ENCODE results near the gene RNF151.
"Not testable (repeated sequence)": the region's sequence is repeated elsewhere in the genome, so short reads cannot be mapped to it uniquely, and the experiment has no call there.

The RNF151 gene

DNA sequence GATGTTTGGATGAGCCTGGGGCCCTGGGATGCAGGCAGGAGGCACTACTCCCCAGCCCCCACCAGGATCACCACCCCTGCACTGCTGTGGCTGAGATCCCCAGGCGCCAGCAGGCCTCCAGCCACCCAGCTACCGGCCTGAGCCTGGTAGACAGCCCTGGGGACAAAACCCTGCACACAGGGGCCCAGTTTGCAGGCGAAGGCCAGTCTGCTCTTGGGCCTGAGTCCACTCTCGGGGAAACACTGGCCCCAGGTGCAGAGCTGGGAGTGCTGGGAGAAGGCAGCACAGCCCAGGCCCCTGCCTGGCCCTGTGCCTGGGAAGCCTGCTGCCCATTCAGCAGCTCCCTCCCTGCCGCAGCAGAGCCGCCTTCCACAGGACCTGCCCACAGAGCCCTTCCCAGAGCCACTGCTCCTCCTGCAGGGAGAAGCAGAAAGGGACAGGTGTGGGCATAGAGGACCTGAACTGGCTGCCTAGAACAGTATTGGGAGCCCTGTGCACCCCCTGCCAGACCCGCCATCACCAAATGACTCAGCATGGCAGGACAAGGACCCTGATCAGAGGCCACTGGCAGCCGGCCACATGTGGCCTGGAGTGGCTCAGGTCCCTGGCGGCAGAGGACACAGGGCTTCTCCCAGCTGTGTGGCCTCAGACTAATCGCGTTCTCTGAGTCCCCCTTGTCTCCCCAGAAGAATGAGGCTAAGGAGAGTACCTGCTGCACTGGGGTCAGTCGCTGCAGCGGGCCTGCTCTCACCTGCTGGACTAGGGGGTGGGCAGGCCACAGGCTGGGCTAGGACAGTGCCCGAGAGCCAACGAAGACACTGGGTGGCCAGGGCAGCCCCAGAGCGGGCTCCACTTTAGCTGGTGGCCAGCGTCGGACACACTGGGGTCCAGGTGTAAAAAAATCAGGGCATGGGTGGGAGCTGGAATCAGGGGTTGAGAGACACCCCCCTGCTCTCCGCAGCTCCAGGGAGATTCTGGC, 34.3 kb upstream of the RNF151 start:
- TF ChIP-seq, protein P1, sequence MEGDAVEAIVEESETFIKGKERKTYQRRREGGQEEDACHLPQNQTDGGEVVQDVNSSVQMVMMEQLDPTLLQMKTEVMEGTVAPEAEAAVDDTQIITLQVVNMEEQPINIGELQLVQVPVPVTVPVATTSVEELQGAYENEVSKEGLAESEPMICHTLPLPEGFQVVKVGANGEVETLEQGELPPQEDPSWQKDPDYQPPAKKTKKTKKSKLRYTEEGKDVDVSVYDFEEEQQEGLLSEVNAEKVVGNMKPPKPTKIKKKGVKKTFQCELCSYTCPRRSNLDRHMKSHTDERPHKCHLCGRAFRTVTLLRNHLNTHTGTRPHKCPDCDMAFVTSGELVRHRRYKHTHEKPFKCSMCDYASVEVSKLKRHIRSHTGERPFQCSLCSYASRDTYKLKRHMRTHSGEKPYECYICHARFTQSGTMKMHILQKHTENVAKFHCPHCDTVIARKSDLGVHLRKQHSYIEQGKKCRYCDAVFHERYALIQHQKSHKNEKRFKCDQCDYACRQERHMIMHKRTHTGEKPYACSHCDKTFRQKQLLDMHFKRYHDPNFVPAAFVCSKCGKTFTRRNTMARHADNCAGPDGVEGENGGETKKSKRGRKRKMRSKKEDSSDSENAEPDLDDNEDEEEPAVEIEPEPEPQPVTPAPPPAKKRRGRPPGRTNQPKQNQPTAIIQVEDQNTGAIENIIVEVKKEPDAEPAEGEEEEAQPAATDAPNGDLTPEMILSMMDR (IDR thresholded peaks at IDR 0.05; ENCODE audit: low read depth, low read length), result no peak

DNA sequence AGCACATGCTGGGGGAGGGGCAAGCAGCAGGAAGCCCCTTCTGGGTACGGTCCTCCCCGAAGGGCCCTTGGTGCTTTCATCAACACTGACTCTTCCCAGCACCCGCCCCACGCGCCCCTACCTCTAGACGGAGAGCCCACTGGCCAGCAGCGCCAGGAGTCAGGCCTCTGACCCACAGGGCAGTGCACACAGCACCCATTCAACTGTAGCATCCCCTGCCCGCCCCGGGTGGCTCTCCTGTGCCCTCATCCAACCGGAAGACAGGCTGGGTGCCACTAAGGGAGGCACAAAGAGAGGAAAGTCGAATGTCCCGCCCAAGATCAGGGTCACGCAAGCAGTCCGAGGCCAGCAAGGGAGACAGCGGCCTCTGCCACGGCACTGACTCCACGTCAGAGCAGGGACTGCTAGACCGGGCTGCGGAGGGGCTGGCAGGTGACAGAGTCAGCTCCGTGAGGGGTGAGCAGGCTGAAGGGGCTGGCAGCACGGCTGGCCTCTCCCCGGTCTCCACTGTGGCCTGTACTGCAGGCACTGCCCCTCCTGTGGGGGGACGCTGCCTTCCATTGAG, 33.5 kb upstream of the RNF151 start:
- TF ChIP-seq, protein P1 (IDR thresholded peaks at IDR 0.05; ENCODE audit: low read depth, low read length), result no peak
- H3K4me3 ChIP-seq (ENCODE audit: low read depth, low read length), result no peak overlapping the region

More for the DNA sequence above, 34.3 kb upstream of the RNF151 start:
- H3K4me3 ChIP-seq (ENCODE audit: low read depth, low read length), result no peak overlapping the region

DNA sequence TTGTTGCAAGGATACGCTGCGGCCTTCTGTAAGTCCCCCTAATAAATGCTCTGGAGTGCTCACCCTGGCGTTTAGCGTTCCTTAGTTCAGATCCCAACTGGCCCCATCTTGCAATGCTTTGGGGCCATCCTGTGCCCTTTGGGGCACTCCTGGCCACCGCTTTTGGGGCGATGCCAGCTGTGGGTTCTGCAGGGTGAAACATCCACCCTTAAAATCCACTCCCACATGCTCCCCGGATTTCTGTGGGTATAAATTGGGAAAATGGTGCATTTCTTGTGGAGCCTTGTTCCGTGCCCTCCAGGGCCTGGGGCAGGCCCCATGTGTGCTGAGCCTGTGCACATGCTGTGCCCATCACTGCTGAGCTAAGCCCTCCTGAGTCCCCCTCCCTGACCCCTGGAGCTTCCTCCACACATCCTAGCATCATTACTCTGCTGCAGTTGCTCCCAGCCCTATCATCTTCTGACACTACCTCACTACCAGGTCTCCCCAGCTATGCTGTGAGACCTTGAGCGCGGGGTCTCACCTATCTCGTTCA, 29.6 kb upstream of the RNF151 start:
- TF ChIP-seq, protein P1 (IDR thresholded peaks at IDR 0.05; ENCODE audit: low read depth, low read length), result no peak
- H3K4me3 ChIP-seq (ENCODE audit: low read depth, low read length), result no peak overlapping the region

DNA sequence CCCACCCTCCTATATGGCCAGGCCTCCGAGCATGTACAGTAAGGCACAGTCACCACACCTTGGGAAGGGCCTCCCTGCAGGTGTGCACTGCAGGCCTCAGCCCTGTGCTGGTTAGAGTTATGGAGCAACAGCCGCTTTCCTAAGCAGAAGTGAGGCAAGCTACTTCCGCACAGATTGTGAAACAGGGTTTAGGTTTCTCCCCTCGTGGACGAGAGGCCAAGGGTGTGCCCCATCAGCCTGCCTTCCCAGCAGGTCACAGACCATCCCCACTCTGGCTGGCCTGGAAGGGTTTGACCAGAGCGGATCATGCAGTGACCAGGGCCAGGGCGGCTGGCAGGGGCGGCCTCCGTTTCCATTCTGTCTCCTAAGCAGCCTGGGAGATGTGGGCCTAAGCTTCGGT, 28.3 kb upstream of the RNF151 start:
- H3K4me3 ChIP-seq (ENCODE audit: low read depth, low read length), result no peak overlapping the region
- TF ChIP-seq, protein P1 (IDR thresholded peaks at IDR 0.05; ENCODE audit: low read depth, low read length), result no peak

DNA sequence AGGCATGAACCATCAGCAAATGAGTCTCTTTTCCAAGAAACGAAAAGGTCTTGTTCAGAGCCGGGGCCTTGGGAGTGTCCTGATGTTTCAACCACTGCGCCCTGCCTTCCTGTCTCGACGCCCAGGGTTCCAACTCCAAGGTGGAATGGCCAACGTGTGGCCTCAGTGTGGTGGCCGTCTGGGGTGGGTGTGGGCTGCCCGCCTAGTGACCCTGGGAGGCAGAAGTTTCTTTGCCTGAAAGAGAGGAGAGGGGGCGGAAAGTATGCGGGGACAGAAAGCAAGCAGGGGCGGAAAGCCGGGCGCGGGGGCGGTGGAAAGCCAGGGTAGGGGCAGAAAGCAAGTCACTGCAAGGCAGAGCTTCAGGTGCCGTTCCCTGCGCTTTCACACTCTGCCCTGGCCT, 27.7 kb upstream of the RNF151 start:
- TF ChIP-seq, protein P1 (IDR thresholded peaks at IDR 0.05; ENCODE audit: low read depth, low read length), result no peak
- H3K4me3 ChIP-seq (ENCODE audit: low read depth, low read length), result no peak overlapping the region

DNA sequence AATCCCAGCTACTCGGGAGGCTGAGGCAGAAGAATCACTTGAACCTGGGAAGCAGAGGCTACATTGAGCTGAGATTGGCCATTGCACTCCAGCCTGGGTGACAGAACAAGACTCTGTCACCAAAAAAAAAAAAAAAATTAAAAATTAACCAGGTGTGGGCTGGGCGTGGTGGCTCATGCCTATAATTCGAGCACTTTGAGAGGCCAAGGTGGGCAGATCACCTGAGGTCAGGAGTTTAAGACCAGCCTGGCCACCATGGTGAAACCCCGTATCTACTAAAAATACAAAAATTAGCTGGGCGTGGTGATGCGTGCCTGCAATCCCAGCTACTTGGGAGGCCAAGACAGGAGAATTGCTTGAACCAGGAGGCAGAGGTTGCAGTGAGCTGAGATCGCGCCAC, 26.8 kb upstream of the RNF151 start:
- H3K4me3 ChIP-seq (ENCODE audit: low read depth, low read length), result not testable (repeated sequence)

DNA sequence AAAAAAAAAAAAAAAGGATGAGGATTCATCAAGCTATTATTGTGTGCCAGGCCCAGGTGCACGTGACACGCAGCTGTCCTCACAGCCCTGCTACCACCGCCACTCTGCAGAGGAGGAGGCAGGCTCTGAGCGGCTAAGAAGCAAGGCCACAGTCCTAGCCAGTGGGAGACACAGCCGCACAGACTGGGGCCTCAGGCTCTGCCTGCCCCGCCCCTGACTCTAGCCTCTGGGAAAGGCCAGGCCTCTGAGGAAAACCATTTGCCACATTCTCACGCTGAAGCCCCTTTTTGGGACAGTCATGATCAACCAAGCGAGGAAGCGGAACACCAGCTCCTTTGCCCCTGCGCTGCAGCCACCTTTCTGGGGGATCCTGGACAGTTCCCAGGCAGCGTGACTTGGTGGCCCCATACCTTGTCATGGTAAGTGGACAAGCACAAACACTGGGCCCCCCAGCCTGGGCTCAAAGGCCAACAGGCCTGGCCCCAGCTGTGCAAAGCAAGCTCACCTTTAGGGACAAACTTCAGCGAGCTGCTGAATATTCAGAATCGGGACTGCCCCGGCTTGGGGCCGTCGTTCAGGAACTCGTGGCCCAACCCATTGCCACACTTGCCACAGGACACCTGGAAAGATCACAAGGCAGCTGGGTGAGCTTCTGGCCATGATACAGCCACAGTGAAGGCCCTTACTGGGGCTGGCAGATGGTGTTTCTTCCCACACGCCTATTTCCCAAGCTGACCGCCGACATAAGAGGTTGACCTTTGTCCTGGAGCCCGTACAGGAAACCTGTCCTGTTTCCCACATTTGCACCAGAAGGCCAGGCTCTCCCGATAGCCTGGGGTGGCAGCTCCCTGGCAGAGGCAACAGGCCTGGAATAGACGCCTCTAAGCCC, 26.1 kb upstream of the RNF151 start:
- no peak overlapping the region for H3K4me3 ChIP-seq (ENCODE audit: low read depth, low read length)
- TF ChIP-seq, protein P1 (IDR thresholded peaks at IDR 0.05; ENCODE audit: low read depth, low read length), result no peak
